A549 (cell line): ENCODE measurements around the gene IL17B.

ENCODE experiments used
- CEBPB ChIP-seq, 2 experiments: fragments of >200 bp in 1 of 2; sonication (Bioruptor Twin) in 1 of 2; formaldehyde crosslinking in 1 of 2; IDR thresholded peaks; 2 replicates each; pipeline ENCODE4 v1.6.1; 2012 to 2016
- CTCF ChIP-seq: fragments of >200 bp; sonication (Bioruptor Twin); formaldehyde crosslinking; IDR thresholded peaks from 3 replicates; pipeline ENCODE4 v1.5.1; 2016
- EHMT2 ChIP-seq: fragments of 200-600 bp; sonication (generic); IDR thresholded peaks from 2 replicates; pipeline ENCODE4 v1.6.1; 2016; ENCODE audit warnings: antibody characterized with exemption, low read depth, mild to moderate bottlenecking, moderate library complexity
- EP300 ChIP-seq, 2 experiments: fragments of >200 bp; sonication (Bioruptor Twin); formaldehyde crosslinking; IDR thresholded peaks; 2 replicates in 1 of 2; 3 replicates in 1 of 2; pipeline ENCODE4 v1.6.1; 2016 to 2017
- FOSL2 ChIP-seq, 2 experiments: fragments of 450-650 bp in 1 of 2; fragments of >200 bp in 1 of 2; sonication (Bioruptor Twin) in 1 of 2; formaldehyde crosslinking; IDR thresholded peaks; 2 replicates each; pipeline versions ENCODE4 v1.5.0 to v1.6.1; 2016 to 2020; ENCODE audit warnings: mild to moderate bottlenecking in 1 of 2, moderate library complexity in 1 of 2
- NPAS2 ChIP-seq: fragments of 250-450 bp; sonication (Bioruptor Pico); IDR thresholded peaks from 2 replicates; pipeline ENCODE4 v1.8.0; 2022; ENCODE audit warnings: mild to moderate bottlenecking, moderate library complexity, borderline replicate concordance
- NR3C1 ChIP-seq: fragments of >200 bp; sonication (Bioruptor Twin); formaldehyde crosslinking; IDR thresholded peaks from 3 replicates; pipeline ENCODE4 v1.6.1; 2017
- POLR2A ChIP-seq: IDR thresholded peaks from 2 replicates; pipeline ENCODE4 v1.6.1; 2012; ENCODE audit warnings: mild to moderate bottlenecking, low read length
- RAD21 ChIP-seq, 2 experiments: fragments of >200 bp in 1 of 2; sonication (Bioruptor Twin) in 1 of 2; formaldehyde crosslinking in 1 of 2; IDR thresholded peaks in 1 of 2; conservative IDR thresholded peaks in 1 of 2; 2 replicates in 1 of 2; 3 replicates in 1 of 2; pipeline ENCODE4 v1.6.1; 2012 to 2018; ENCODE audit warnings: inconsistent platforms in 1 of 2
- RNF2 ChIP-seq: fragments of 200-600 bp; sonication (generic); IDR thresholded peaks from 2 replicates; pipeline ENCODE4 v1.6.1; 2016; ENCODE audit warnings: low read depth, mild to moderate bottlenecking, antibody characterized with exemption, moderate library complexity, borderline replicate concordance
- SMC3 ChIP-seq: fragments of >200 bp; sonication (Bioruptor Twin); formaldehyde crosslinking; IDR thresholded peaks from 3 replicates; pipeline ENCODE4 v1.6.1; 2018; ENCODE audit warnings: inconsistent platforms
- USF2 ChIP-seq: fragments of 450-650 bp; IDR thresholded peaks from 2 replicates; pipeline ENCODE4 v1.6.1; 2014; ENCODE audit warnings: antibody characterized with exemption
- ZFP36 ChIP-seq: fragments of 450-650 bp; IDR thresholded peaks from 2 replicates; pipeline ENCODE4 v1.6.1; 2014; ENCODE audit warnings: borderline replicate concordance; ENCODE audit not compliant: partially characterized antibody

- TF ChIP-seq RAD21 (conservative IDR thresholded peaks at IDR 0.05 in 1 of 2, IDR thresholded peaks at IDR 0.05 in 1 of 2), result no peak
- no peak for TF ChIP-seq CEBPB (IDR thresholded peaks at IDR 0.05)
- no peak for TF ChIP-seq EHMT2
- TF ChIP-seq CTCF, result no peak
- TF ChIP-seq NR3C1, result no peak
- no peak for TF ChIP-seq USF2
- no peak for TF ChIP-seq NPAS2 (CRISPR knock-in tag)
- no peak for TF ChIP-seq FOSL2 (IDR thresholded peaks at IDR 0.05)
- no peak for TF ChIP-seq FOSL2 (CRISPR knock-in tag; IDR thresholded peaks at IDR 0.05)
- no peak for TF ChIP-seq POLR2A
- no peak for TF ChIP-seq SMC3
- TF ChIP-seq ZFP36, result no peak
- no peak for TF ChIP-seq RNF2
- no peak for TF ChIP-seq EP300 (IDR thresholded peaks at IDR 0.05)
Observed at GRCh38 chr5:149372076-149372795, 6.9 kb downstream of the IL17B start.
